PC-3 (cell line): ENCODE data around the gene DLGAP1. TPM values are rescaled to one million over a fixed set of nuclear protein-coding genes. Genes with fewer than 3 reads are reported as not detected.

ENCODE experiments used
- ATAC-seq: fragments of 200-7000 bp; cut with Tn5 transposase; 2 replicates; pipeline ENCODE4 v1.9.1; 2020; ENCODE audit warnings: mild to moderate bottlenecking, moderate library complexity
- BruUV-seq: library from RNA; stranded (reverse); fragments of 400-500 nt; replicated peaks from 2 replicates; lab custom pipeline; 2021; lab: Mats Ljungman, UMichigan
- CTCF ChIA-PET: fragments of 300-600 bp; sonication (Branson Sonifier 250); formaldehyde crosslinking; loops from one replicate; lab custom pipeline; 2022; ENCODE audit warnings: antibody characterized with exemption; lab: Charles Lee
- POLR2A ChIA-PET: fragments of 300-600 bp; sonication (Branson Sonifier 250); formaldehyde crosslinking; loops from one replicate; lab custom pipeline; 2022; ENCODE audit warnings: antibody characterized with exemption; ENCODE audit not compliant: unreplicated experiment; lab: Charles Lee
- DNase-seq: peaks from one replicate; pipeline ENCODE4 v3.0.0-alpha.2; 2015
- H2AFZ ChIP-seq: fragments of 300-600 bp; sonication (generic); 2 replicates; pipeline ENCODE4 v1.6.0; 2016; ENCODE audit warnings: antibody characterized with exemption, low read length
- H3F3A ChIP-seq: fragments of 300-600 bp; sonication (generic); one replicate; pipeline ENCODE4 v1.6.0; 2017; ENCODE audit warnings: antibody characterized with exemption, low read length, control low read depth, mild to moderate bottlenecking; ENCODE audit not compliant: unreplicated experiment
- H3K27ac ChIP-seq: fragments of 300-600 bp; sonication (generic); 2 replicates; pipeline ENCODE4 v1.5.1; 2016; ENCODE audit warnings: mild to moderate bottlenecking, low read length
- H3K27me3 ChIP-seq: fragments of 300-600 bp; sonication (generic); 2 replicates; pipeline ENCODE4 v1.6.1; 2016; ENCODE audit warnings: low read length, mixed read lengths
- H3K36me3 ChIP-seq: fragments of 300-600 bp; sonication (generic); 2 replicates; pipeline ENCODE4 v1.6.1; 2016; ENCODE audit warnings: low read depth, mixed run types, low read length, mixed read lengths
- H3K4me1 ChIP-seq: fragments of 300-600 bp; sonication (generic); 2 replicates; pipeline ENCODE4 v1.5.1; 2016; ENCODE audit warnings: low read length; ENCODE audit not compliant: insufficient read depth
- H3K4me2 ChIP-seq: fragments of 300-600 bp; sonication (generic); 2 replicates; pipeline ENCODE4 v1.6.0; 2016; ENCODE audit warnings: low read length
- H3K4me3 ChIP-seq: fragments of 300-600 bp; sonication (generic); 2 replicates; pipeline ENCODE4 v1.5.1; 2016; ENCODE audit warnings: mild to moderate bottlenecking, low read length, mixed read lengths
- H3K79me2 ChIP-seq: fragments of 300-600 bp; sonication (generic); 2 replicates; pipeline ENCODE4 v1.6.1; 2017; ENCODE audit warnings: low read length, mixed read lengths
- H3K9ac ChIP-seq: fragments of 300-600 bp; sonication (generic); 2 replicates; pipeline ENCODE4 v1.6.0; 2016; ENCODE audit warnings: mild to moderate bottlenecking, low read length
- H3K9me2 ChIP-seq: fragments of 300-600 bp; sonication (generic); replicated peaks from 2 replicates; pipeline ENCODE4 v1.6.1; 2016; ENCODE audit warnings: mixed run types, low read length, mixed read lengths
- H3K9me3 ChIP-seq: fragments of 300-600 bp; sonication (generic); 2 replicates; pipeline ENCODE4 v1.6.1; 2016; ENCODE audit warnings: low read length, mixed read lengths
- H4K20me1 ChIP-seq: fragments of 300-600 bp; sonication (generic); 2 replicates; pipeline ENCODE4 v1.6.1; 2016; ENCODE audit warnings: low read length, mixed read lengths
- CTCF ChIP-seq: fragments of 300-600 bp; sonication (generic); conservative IDR thresholded peaks from 2 replicates; pipeline ENCODE4 v1.5.1; 2017; ENCODE audit warnings: antibody characterized with exemption, low read depth, mild to moderate bottlenecking, low read length
- EZH2 ChIP-seq: fragments of 300-600 bp; sonication (generic); IDR thresholded peaks from one replicate; pipeline ENCODE4 v1.6.1; 2017; ENCODE audit warnings: antibody characterized with exemption, mild to moderate bottlenecking, low read length; ENCODE audit not compliant: unreplicated experiment
- EZH2phosphoT487 ChIP-seq: fragments of 300-600 bp; sonication (generic); IDR thresholded peaks from 2 replicates; pipeline ENCODE4 v1.6.1; 2018; ENCODE audit warnings: mild to moderate bottlenecking, antibody characterized with exemption, low read length, borderline replicate concordance
- intact Hi-C: fragments of 100-400 bp; cut with micrococcal nuclease; formaldehyde crosslinking; loops from 2 replicates; pipeline ENCODE4 v1.9.0; 2023
- total RNA-seq: library from RNA; depleted of rRNA; stranded (reverse); fragments of >200 nt; gene quantifications from 2 replicates; pipeline ENCODE4 v1.2.3, GENCODE V29; 2014

Gene DLGAP1
- total RNA-seq, 1 experiment from 2014 or later: not detected

DNA sequence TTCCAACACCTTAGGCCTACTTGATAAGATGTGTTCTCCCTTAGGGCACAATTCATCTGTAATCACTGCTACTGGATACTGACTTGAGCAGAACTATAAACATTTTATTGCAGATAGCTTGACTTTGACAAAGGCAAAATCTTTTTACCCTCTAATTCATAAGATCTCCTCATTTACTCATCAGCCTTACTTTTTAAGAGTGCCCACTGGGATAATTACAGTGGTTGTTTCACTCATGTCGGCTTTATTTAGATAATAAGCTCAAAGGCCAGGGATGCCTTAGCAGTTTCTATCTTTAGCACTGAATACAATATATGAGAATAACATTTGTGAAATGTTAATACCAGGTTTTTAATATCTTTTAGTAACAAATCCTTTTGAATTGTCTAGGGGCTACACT, 144.0 kb downstream of the DLGAP1 start:
- intact Hi-C loops: no loop called here
- Histone ChIP-seq H3K27ac (no peak overlapping the region), H3F3A (no peaks in the 10 kb centered on the region), H3K4me1 (no peaks in the 10 kb centered on the region), H3K36me3 (no peaks in the 10 kb centered on the region), H3K4me2 (no peak overlapping the region), H3K27me3 (no peaks in the 10 kb centered on the region), H4K20me1 (no peaks in the 10 kb centered on the region), H3K9ac (no peak overlapping the region), H3K9me2 (no peaks in the 10 kb centered on the region), H3K4me3 (no peak overlapping the region), H3K9me3 (0 out of 2 replicates have a peak, but pooled peaks cover 13% of the 10 kb centered on the region), H3K79me2 (no peaks in the 10 kb centered on the region), H2AFZ (no peak overlapping the region)
- DNase-seq: no peak
- ATAC-seq: no peak
- ChIA-PET POLR2A (no interaction called here), CTCF (no interaction called here)
- BruUV-seq: no TSS peak
- TF ChIP-seq EZH2phosphoT487: no peak

- Histone ChIP-seq H3K9me2 (no peaks in the 10 kb centered on the region), H3K36me3 (no peaks in the 10 kb centered on the region), H4K20me1 (no peaks in the 10 kb centered on the region), H3K9me3 (0 out of 2 replicates have a peak, but pooled peaks cover 7% of the 10 kb centered on the region), H3K79me2 (no peaks in the 10 kb centered on the region), H3K9ac (no peak overlapping the region), H3K27me3 (no peaks in the 10 kb centered on the region), H3K4me2 (no peak overlapping the region), H3K4me1 (no peaks in the 10 kb centered on the region), H2AFZ (no peak overlapping the region), H3F3A (no peaks in the 10 kb centered on the region), H3K27ac (no peak overlapping the region), H3K4me3 (no peak overlapping the region)
- TF ChIP-seq EZH2 (no peak), EZH2phosphoT487 (no peak), CTCF (no peak)
- ChIA-PET POLR2A (no interaction called here), CTCF (no interaction called here)
- intact Hi-C loops: no loop called here
- ATAC-seq (no peak), DNase-seq (no peak)
- BruUV-seq: no TSS peak
Measured at GRCh38 chr18:4309227-4309626, 145.9 kb downstream of the DLGAP1 start.

- TF ChIP-seq EZH2phosphoT487 (no peak), CTCF (no peak), EZH2 (no peak)
- H3K9me2 ChIP-seq: no peaks in the 10 kb centered on the region
- ATAC-seq (no peak), DNase-seq (no peak)
- no peaks in the 10 kb centered on the region for H3K36me3 ChIP-seq
- H3K4me2 ChIP-seq: no peak overlapping the region
- no peak overlapping the region for H3K27ac ChIP-seq
- no peaks in the 10 kb centered on the region for H3K27me3 ChIP-seq
- 0 out of 2 replicates have a peak, but pooled peaks cover 7% of the 10 kb centered on the region for H3K9me3 ChIP-seq
- ChIA-PET POLR2A (no interaction called here), CTCF (no interaction called here)
- no peaks in the 10 kb centered on the region for H4K20me1 ChIP-seq
- BruUV-seq: no TSS peak
- H3K9ac ChIP-seq: no peak overlapping the region
- H3K4me3 ChIP-seq: no peak overlapping the region
- H3K79me2 ChIP-seq: no peaks in the 10 kb centered on the region
- H3F3A ChIP-seq: no peaks in the 10 kb centered on the region
- H3K4me1 ChIP-seq: no peaks in the 10 kb centered on the region
- intact Hi-C loops: no loop called here
- H2AFZ ChIP-seq: no peak overlapping the region
Measured at GRCh38 chr18:4308576-4308975, 146.5 kb downstream of the DLGAP1 start.
